ENCODE data around the gene OSBPL1A. TPM values are rescaled to one million over a fixed set of nuclear protein-coding genes. Genes with fewer than 3 reads are reported as not detected.

The OSBPL1A gene
- total RNA-seq, 4 donors from 2014 or later, result 61.5 to 227 (median 98.7) TPM

DNA sequence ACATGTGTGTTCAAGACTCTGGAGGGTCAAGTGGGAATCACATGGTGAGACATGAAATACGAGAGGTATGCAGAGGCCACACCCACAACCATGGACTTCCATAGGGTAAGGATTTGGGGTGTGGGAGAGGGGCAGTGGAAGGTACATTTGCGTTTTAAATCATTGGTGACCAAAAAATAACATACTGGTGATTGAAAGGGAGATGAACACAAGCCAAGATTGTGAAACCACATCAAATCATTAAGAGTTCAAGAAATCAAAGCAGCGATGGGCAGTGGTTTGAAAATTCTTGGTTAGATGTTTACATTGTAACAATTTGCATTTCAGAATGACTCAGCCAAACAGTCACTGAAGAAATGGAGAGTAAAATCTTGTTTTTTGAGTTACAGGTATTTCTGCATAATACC is 260.7 kb downstream of the OSBPL1A start:
- ATAC-seq, result no peak

DNA sequence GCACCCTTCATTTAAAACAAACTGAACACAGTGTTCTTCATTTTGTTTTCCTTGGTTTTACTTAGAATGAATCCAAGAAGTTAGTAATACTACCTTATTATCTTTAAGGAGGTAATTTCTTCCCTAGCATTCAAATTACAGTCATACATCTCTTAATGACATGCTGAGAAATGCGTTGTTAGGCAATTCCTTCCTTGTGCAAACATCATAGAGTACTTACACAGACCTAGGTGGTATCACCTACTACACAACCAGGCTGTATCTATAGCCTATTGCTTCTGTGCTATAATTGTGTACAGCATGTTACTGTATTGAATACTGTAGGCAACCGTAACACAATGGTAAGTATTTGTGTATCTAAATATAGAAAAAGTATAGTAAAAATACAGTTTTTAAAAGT is 267.1 kb downstream of the OSBPL1A start:
- Histone ChIP-seq H3K27me3 (no peaks in the 10 kb centered on the region), H3K27ac (no peak overlapping the region), H3K36me3 (no peaks in the 10 kb centered on the region), H3K9me3 (no peaks in the 10 kb centered on the region), H3K4me3 (no peak overlapping the region), H3K4me1 (no peaks in the 10 kb centered on the region)
- intact Hi-C loops (cut with DNase I; ENCODE audit: low total_unique reads) (no loop called here), in situ Hi-C loops (cut with MboI; ENCODE audit: low sequenced_read_pairs in 4 of 4) (no loop called here)
- DNase-seq, result no peak
- ATAC-seq, result no peak
- TF ChIP-seq POLR2A (IDR thresholded peaks at IDR 0.05), result no peak
- TF ChIP-seq, protein P1, sequence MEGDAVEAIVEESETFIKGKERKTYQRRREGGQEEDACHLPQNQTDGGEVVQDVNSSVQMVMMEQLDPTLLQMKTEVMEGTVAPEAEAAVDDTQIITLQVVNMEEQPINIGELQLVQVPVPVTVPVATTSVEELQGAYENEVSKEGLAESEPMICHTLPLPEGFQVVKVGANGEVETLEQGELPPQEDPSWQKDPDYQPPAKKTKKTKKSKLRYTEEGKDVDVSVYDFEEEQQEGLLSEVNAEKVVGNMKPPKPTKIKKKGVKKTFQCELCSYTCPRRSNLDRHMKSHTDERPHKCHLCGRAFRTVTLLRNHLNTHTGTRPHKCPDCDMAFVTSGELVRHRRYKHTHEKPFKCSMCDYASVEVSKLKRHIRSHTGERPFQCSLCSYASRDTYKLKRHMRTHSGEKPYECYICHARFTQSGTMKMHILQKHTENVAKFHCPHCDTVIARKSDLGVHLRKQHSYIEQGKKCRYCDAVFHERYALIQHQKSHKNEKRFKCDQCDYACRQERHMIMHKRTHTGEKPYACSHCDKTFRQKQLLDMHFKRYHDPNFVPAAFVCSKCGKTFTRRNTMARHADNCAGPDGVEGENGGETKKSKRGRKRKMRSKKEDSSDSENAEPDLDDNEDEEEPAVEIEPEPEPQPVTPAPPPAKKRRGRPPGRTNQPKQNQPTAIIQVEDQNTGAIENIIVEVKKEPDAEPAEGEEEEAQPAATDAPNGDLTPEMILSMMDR (IDR thresholded peaks at IDR 0.05 in 4 of 5, conservative IDR thresholded peaks at IDR 0.05 in 1 of 5), result no peak

More for the DNA sequence above, 260.7 kb downstream of the OSBPL1A start:
- Histone ChIP-seq H3K27ac (no peak overlapping the region), H3K4me3 (no peak overlapping the region), H3K36me3 (no peaks in the 10 kb centered on the region), H3K4me1 (no peaks in the 10 kb centered on the region), H3K27me3 (peaks cover 0 to 21% (median 0%) of the 10 kb centered on the region in 3 donors), H3K9me3 (no peaks in the 10 kb centered on the region)
- DNase-seq, result no peak
- TF ChIP-seq, protein P1 (IDR thresholded peaks at IDR 0.05 in 4 of 5, conservative IDR thresholded peaks at IDR 0.05 in 1 of 5), result no peak
- TF ChIP-seq POLR2A (IDR thresholded peaks at IDR 0.05), result no peak
- intact Hi-C loops (cut with DNase I; ENCODE audit: low total_unique reads), result no loop called here
- in situ Hi-C loops (cut with MboI; ENCODE audit: low sequenced_read_pairs in 4 of 4), result no loop called here

DNA sequence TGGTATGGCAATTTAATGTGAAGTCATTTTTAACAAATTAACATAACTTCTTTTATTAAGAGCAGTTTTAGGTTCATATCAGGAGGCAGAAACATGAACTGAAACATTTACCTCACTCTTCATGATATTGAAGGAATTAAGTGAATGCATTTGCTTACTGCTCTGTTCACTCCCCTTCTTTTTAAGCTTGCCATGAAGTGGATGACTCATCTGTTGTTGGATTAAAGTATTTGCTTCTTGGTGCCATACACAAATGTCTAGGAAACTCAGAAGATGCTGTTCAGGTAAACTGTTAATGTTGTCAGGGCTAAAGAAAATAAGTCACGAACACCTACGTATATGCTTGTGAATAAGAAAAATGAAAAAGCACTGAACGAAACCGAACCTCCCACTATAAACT is 268.9 kb downstream of the OSBPL1A start:
- Histone ChIP-seq H3K36me3 (no peaks in the 10 kb centered on the region), H3K4me3 (no peak overlapping the region), H3K9me3 (no peaks in the 10 kb centered on the region), H3K27ac (no peak overlapping the region), H3K4me1 (no peaks in the 10 kb centered on the region), H3K27me3 (no peaks in the 10 kb centered on the region)
- intact Hi-C loops (cut with DNase I; ENCODE audit: low total_unique reads) (no loop called here), in situ Hi-C loops (cut with MboI; ENCODE audit: low sequenced_read_pairs in 4 of 4) (loop anchor here in 1 of 4 donors (10.0 kb wide), 1 partner anchor 504 kb away; no protein-coding TSS in a partner anchor)
- ATAC-seq (no peak), DNase-seq (no peak)
- TF ChIP-seq POLR2A (IDR thresholded peaks at IDR 0.05), result no peak
- TF ChIP-seq, protein P1 (IDR thresholded peaks at IDR 0.05 in 4 of 5, conservative IDR thresholded peaks at IDR 0.05 in 1 of 5), result no peak

DNA sequence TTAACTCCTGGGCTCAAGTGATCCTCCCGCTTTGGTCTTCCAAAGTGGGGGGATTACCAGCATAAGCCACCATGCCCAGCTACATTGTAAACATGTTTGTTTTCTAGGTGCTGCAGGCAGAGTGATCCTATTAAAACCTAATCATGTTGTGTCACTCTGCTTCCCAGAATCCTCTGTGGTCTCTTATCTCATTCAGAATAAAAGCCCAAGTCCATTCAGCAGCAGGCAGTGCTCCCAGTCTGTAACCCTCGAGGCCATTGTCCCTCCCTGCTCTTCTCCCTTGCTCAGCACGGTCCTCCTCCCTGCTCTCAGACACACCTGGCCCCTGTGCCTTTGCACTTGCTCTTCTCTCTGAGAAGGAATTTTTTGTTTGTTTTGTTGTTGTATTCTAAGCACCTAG is 269.9 kb downstream of the OSBPL1A start:
- intact Hi-C loops (cut with DNase I; ENCODE audit: low total_unique reads), result no loop called here

More for the DNA sequence above, 269.9 kb downstream of the OSBPL1A start:
- Histone ChIP-seq H3K27me3 (no peaks in the 10 kb centered on the region), H3K4me3 (no peak overlapping the region), H3K4me1 (no peaks in the 10 kb centered on the region), H3K9me3 (no peaks in the 10 kb centered on the region), H3K27ac (no peak overlapping the region), H3K36me3 (no peaks in the 10 kb centered on the region)
- in situ Hi-C loops (cut with MboI; ENCODE audit: low sequenced_read_pairs in 4 of 4), result loop anchor here in 1 of 4 donors (10.0 kb wide), 1 partner anchor 503 kb away; no protein-coding TSS in a partner anchor
- TF ChIP-seq POLR2A (IDR thresholded peaks at IDR 0.05), result no peak
- TF ChIP-seq, protein P1 (IDR thresholded peaks at IDR 0.05 in 4 of 5, conservative IDR thresholded peaks at IDR 0.05 in 1 of 5), result no peak
- DNase-seq (no peak), ATAC-seq (no peak)
